ENCODE measurements around the gene CHST12.
"Not testable (repeated sequence)": the region's sequence is repeated elsewhere in the genome, so short reads cannot be mapped to it uniquely, and the experiment has no call there.

Gene CHST12

DNA sequence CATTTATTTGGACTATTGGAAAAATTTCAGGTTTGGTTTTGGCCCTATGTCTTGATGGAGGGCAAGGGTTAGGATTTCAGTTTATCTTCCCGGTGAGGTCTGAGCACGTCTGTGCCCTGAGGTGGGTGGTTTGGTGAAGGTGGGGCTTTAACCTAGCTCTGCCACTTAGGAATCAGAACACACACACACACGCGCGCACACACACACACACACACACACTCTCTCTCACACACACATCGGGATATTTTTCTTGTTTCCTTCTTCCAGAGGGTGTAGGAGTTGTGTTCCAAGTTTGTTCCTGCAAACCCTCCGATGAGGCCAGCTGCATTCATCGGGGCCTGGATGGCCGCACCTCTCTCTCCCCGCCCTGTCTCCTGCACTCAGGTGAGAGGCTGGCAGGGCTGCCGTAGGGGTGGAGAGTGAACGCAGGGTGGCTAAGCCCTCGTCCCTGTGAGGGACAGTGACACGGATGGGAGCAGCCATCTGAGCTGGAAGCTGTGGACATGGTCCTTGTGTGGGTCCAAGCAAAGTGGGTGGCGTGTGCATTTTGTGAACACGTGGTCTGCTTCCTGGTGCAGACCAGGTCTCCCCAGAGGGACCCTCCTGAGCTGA lies 34.2 kb downstream of the CHST12 start:
- no peak for DNase-seq

DNA sequence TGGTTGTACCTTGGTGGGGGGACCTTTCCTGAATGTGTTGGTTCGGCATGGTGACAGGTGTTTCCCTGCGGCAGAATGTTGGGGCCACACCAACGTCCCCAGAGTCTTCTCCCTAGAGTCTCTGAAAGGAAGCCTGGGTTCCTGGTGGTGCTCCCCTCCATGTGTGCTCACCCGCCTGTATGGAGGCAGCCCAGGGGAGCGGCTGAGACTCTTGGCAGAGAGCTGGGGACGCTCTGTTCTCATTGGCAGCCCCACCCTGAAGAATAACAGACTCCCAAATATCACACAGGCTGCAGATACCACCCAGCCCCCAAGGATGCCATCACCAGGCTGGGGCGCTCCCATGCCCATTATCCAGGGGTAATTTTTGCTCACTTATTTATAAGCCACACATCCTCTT lies 34.8 kb downstream of the CHST12 start:
- DNase-seq: no peak

DNA sequence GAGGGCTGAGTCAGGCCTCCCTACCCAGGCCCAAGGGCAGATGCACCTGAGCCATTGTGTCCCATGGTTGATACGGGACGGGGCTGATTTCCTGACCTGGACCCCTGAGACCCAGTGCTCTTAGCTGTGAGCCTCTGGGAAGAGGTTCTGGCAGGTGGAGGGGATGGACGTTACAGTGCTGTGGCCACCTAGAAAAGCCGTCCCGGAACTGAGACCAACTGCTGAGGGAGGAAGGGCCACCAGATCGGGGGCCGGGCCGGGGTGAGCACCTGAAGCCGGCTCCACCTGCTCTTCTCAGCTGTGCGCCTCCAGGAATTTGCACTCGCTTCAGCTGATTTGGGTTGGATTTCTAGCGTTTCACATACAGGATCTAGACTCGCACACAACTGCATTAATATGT lies 35.4 kb downstream of the CHST12 start:
- DNase-seq: no peak

DNA sequence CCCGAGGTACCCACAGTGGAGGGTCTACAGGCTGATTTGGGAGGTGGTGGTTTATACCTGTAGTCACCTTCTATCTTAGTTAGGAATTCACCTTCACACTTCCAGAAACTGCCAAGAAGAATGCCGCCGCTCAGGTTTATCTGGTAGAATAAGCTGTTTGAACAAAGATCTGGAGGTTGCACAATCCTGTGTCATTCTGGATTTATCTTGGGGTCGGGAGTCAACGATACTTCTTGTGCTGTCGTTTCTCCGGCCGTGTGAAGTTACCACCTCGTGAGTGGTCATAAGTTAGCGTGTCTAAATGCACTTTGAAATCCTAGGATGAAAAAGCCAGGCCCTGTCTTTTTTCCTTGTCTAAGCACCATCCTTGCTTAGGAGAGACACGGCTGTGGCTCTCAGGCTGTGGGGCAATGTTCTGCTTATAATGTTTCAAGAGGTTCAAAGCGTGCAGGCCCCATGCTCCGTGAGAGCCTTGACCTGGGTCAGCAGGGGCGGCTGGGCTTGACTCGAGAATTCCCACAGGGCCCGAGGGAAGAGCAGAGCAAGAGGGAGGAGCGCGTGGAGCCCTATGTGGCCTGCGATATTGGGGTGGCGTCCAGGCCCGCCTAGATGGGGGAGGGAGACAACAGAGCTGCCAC lies 37.3 kb downstream of the CHST12 start:
- DNase-seq: no peak

DNA sequence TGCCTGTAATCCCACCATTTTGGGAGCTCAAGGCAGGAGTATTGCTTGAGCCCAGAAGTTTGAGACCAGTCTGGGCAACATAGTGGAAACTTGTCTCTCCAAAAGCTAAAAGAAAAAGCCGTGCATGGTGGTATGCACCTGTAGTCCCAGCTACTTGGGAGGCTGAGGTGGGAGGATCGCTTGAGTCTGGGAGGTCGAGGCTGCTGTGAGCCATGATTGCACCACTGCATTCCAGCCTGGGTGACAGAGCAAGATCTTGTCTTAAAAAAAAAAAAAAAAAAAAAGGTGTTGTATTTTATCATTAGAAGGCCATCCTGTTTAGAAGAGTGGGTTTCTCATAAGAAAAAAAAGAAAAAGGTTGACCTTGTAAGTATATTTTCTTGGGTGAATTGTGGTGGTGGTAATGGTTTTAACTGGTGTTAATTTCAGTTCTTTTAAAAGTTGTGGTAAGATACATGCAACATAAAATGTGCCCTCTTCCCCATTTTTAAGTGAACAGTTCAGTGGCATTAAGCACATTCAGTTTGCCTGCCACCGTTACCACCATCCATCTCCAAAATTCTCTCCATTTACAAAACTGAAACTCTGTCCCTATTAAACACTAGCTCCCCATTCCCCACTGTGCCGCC lies 38.1 kb downstream of the CHST12 start:
- DNase-seq: no peak

DNA sequence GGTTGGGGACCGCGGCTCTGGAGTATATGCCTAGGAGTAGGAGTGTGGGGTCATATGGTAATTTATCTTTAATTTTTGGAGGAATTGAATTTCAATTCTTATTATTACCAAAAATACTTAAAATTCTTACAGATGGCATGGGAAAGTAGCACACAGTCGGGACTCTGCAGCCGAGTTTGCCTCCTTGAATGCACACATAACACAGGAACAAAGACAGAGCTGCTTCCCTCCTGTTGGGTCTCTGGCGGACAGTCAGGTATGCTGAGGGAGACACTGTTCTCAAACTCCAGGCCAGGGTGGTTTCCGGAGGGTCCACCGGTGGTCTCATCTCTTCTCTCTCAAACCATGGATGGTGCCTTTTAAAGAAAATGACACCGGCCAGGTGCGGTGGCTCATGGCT lies 40.1 kb downstream of the CHST12 start:
- DNase-seq: no peak

DNA sequence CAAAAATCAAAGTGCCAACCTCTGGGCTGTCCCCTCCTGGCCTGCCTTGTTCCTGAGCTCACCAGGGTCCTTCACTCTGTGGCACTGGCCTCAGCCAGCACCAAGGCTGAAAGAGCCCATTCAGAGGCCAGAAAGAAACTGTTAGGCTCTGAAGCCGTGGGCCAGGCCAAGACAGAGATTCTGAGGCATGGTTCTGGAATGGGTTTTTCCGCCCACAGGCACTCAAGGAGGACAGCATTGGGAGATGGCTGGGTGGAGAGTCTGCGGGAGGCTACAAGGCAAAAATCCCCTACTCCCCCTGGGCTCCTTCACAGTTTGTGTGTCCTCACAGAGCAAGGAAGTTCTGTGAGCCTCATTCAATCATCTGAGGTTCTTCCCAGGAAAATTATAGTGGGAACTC lies 41.1 kb downstream of the CHST12 start:
- DNase-seq: no peak

DNA sequence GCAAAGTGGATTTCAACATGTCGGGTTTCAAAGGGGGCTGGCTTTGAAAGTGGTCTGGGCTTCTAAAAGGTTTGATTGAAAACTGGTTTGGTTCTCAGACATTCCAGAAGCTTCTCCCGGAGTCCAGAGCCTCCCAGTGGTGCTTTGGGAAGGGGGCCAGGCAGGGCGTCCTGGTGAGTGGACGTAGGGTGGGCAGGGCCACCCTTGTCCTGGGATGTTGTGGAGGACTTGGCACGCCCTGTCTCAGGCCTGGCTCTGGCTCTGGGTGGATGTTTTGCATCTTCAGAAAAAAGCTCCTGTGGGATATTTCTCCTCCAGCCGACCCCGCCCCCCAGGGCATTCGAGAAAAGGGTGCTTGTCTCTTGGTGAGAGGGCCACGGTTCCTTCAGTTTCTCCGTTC lies 41.6 kb downstream of the CHST12 start:
- DNase-seq: no peak

DNA sequence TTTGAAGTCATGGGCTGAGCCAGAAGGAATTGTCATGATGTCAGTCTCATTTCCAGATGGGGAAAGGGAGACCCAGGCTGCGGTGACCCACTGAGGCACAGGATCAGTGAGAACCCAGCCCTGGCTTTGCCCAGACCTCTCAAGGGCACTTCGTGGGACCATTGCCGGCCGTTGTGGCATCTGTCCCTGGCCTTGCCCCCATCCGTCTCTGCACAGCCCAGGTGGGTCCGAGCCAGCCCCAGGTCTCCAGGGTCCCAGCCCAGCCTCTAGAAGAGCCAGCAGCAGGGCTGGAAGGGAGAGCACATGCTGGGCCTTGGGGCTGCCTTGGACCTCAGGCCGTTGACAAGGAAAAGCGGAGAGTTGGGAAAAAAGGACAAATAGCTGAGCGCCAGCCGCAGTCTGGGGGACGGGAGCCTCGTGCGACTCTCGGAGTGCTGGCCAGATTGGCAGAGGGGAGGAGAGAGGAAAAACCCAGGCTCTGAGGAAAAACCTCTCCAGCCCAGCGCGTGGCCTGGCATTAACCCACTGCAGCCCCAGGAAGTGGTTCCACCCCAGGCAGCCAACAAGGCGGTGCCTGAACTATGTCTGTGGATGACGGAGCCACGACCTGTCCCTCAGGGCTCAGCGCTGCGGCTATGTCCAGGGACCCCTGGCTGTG lies 42.6 kb downstream of the CHST12 start:
- DNase-seq: no peak

DNA sequence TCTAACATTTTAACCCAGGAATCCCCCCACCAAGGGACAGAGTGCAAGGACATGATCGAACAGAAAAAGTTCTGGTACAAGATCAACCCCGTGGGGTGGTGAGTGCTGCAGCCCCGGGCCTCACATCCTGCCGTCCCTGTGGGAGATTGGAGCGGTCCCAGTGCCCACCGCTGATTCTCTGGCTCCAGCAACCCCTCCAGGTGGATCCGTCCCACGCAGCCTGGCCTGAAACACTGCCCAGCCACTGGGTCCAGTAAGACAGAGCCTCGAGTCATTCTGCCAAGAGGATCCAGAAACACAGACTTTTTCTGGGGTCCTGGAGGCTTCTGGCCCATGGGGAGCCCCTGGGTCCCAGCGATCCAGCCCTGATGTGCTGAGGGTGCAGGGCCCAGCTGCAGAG lies 43.3 kb downstream of the CHST12 start:
- DNase-seq: no peak

DNA sequence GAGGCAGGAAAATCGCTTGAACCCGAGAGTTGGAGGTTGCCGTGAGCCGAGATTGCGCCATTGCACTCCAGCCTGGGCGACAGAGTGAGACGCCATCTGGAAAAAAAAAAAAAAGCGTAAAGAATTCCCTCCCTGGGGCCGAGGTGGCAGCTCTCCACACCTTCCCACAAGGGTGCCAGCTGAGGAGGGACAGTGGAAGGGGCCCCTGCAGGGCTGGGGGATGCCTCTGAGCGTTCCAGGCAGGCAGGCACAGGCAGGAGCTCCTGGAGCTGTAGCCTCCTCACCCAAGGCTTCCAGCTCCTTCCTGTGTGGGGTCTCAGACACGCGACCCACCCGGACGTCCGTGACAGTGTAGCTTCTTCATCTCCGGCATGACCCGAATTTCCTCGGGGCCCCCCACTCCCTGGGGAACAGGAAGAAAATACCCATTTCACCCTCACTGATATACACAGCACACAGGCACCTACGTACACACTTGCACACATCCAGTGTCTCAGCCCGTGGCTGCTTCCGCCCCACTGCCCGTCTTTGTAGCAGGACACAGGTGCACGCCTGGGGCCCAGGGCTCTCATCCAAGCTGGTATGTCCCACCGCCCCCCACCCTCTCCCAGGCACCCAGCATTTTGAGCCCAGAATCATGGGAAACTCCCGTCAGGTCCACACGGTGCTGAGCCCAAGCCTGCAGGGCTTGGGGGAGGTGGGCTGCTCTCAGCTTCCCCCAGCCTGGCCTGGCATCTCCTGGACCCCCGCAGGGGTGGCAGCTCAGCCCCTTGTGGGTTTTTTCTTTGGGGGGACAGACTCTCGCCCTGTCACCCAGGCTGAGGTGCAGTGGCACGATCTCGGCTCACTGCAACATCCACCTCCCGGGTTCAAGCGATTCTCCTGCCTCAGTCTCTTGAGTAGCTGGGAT lies 47.0 kb downstream of the CHST12 start:
- DNase-seq: no peak

DNA sequence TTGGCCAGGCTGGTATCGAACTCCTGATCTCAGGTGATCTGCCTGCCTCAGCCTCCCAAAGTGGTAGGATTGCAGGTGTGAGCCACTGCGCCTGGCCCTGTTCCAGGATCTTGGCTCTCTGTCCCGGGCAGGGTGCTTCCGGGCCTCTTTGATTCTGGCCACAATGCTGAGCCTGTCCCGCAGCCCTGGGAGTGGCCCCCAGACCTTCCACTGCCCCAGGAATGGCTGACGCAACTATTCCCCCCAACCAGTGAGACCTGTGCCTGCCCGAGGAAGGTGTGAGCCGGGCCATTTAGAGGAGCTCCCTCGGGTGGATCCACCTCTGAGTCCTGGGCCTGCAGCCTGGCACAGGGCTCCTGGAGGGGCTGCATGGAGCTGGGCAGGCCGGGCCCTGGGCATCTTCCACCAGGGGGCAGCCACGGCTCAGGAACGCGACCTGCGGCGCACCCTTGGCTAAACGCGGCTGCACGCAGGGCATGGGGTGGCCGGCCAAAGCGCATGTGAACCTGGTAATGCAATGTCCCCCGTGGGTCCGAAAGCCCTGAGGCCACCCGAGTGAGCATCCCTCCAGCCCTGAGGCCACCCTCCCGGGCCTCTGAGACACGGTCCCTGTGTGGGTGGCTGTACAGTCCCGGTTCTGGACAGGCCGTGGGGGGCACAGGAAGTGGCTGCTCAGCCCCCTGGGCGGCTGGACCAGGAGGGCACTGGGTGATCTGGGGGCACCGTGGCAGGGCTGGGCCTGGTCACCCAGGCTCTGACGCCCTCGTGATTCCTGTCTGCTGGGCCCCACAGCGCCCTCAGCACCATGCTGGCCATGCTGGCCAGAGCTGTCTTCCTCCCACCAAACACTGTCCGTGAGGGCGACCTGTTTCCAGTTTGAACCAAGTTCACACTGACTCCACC lies 48.0 kb downstream of the CHST12 start:
- DNase-seq: peak; percentile 81

DNA sequence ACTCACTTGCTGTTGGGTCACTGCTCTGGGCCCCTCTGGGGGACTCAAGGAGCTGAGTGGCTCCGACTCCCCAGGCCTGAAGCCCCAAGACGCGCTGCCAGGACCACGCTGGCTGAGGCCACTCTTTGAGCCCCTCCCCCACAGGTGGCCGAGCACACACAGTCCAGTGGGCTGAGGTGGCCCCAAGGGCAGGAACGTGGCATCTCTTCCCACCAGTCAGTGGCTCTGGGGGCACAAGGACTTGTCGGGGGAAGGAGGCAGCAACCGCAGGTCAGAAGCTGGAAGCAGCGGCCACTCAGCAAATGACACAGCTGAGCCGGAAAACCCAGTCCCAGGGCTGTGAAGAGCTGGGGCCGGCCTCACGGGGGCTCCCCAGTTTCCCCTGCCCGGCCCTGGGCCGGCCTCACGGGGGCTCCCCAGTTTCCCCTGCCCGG lies 48.7 kb downstream of the CHST12 start:
- DNase-seq: peak; percentile 25

DNA sequence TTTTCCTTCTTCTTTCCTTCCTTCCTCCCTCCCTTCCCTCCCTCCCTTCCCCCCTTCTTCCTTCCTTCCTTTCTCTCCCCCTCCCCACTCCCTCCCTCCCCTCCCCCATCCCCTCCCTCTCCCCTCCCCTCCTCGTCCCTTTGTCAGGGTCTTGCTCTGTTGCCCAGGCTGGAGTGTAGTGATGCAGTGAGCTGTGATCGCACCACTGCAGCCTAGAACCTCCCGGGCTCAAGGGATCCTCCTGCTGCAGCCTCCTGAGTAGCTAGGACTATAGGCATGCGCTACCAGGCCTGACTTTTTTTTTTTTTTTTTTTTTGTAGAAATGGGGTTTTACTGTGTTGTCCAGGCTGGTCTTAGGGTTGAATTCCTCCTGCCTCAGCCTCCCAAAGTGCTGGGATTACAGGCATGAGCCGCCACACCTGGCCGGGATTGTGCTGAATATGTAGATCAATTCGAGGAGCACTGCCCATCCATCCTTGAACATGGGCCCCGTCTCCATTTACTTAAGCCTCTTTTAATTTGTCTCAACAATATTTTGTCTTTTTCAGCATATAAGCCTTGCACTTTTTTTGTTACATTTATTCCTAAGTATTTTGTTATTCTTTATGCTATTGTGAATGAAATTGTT lies 49.3 kb downstream of the CHST12 start:
- DNase-seq: no peak

DNA sequence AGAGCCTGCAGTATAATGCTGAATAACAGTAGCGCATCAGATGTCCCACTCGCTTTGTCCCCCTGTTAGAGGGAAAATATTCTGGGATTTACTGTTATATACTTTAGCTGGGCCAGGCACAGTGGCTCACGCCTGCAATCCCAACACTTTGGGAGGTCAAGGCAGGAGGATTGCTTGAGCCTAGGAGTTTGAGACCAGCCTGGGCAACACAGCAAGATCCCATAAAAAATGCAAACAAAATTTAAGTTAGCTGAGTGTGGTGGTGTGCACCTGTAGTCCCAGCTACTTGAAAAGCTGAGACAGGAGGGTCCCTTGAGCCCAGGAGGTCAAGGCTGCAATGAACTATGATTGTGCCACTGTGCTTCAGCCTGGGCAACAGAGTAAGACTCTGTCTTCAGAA lies 50.4 kb downstream of the CHST12 start:
- DNase-seq: not testable (repeated sequence)

DNA sequence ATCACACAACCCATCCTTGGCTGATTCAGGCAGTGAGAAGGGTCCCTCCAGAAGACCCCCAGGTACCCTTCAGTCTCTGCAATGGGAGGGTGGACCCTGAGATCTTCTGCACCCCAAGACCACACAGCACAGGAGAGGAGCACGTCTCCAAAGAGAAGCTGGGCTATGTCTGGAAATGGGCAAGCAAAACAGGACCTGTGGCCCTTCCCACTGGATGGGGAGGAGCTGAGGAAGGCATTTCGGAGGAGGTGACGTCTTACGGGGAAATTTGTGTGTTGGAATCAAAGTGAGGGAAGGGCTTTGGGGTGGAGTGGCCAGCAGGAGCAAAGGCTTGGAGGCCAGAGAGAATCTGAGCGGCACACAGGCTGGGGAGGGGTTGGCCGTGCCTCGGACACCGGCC lies 56.3 kb downstream of the CHST12 start:
- DNase-seq: no peak

DNA sequence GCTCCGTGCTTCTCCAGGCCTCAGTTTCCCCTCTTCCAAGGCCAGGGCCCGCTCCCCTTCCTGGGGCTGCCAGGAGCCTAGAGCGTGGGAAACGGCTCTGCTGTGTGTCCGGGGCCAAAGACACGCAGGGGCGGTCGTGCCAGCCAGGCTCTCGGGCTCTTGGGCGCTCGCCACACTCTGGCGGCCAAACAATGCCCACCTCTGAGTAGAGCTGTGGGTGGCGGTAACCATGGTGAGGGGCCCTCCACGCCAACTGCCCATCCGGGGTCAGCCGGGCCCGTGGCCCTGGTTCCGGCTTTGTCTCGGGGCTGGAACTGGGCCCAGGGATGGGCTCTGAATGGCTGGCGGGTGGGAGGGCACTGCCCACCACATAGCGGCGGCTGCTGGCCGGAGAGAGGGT lies 56.8 kb downstream of the CHST12 start:
- DNase-seq: no peak

DNA sequence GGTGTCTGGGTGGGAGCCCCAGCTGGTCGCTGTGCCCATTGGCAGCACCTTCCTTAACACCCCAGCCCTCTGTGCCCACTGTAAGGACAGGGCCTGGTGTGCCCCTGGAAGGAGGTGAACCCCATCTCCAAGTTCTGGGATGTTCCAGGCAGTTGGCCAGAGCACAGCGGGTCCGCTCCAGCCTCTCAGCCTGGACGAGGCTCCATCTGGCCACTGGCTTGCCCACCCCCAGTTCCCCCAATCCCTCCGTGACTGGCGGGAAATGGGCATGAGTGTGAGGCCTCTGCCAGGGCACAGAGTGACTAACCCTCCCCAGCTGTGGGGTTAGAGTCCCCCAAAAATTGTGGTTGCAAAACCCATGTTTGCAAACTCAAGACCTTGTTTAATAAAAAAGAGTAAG lies 57.2 kb downstream of the CHST12 start:
- no peak for DNase-seq

DNA sequence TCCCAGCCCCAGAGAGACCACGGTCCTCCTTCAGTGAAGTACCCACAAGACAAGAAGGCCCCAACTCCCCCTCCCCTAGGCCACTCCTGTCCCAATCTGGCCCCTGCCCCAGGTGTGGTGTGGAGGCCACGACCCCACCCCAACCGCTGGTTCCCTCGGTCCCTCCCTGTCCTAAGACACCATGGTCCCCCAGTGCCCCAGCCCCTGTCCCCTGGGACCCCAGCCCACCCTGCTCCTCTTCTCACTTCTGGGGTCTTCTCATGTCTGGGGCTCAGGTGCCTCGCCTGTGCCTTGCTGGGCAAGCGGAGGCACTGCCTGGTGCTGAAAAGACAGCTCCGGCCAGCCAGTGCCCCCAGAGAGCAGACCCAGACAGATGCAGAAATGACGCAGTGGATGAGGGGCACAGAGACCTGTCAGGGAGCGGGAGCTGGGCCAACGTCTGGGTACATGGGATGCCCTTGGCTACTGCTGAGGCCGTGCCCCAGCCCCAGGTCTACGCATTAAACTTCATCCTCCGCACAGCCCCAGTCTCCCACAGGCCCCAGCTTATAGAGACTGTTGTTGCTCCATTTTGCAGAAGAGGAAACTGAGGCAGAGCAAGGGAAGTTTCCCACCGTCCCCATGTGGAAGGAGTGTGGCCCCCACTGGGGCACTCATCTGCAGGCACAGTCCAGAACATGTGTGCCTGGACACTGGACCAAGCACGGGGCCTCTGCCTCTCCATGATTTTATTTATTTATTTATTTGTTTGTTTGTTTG lies 58.0 kb downstream of the CHST12 start:
- DNase-seq: no peak

DNA sequence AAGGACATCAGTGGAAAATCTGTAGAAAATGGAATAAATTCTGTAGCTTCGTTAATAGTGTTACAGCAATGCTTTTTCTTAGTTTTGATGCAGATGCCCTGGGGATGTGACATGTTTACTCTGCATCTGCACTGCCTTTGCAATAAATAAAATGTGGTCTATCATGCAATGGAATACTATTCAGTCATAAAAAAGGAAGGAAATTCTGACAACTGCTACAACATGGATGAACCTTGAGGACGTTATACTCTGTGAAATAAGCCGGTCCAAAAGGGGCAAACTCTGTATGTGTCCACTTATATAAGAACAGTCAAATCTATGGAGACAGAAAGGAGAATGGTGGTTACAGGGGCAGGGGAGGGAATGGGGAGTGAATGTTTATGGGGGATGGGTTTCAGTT lies 59.3 kb downstream of the CHST12 start:
- DNase-seq: no peak

DNA sequence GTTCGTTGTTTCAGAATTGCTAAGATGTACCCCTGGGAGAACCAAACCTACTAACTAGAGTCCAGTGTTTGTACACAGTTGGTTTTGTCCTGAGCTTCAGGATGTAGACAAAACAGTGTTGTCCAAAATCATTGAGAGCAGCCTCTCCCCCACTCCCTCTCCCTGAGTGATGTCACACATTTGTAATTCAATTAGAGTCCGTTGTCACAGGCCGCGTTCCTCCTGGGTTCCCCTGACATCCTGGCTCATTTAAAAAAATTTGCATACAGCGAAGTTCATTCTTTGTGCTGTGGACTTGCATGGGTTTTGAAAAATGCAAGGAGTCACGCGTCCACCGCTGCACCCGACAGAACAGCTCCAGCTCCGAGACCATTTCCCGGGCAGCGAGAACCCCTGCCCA lies 62.5 kb downstream of the CHST12 start:
- DNase-seq: no peak

Data from NCI-H146 (cell line).